Esophagus muscularis mucosa (tissue), 3 donors: ENCODE results near the gene DCAF6.
"Not testable (repeated sequence)": the region's sequence is repeated elsewhere in the genome, so short reads cannot be mapped to it uniquely, and the experiment has no call there.

Source experiments
- CTCF ChIP-seq, 3 experiments: fragments of 200-600 bp in 2 of 3; fragments of 450-650 bp in 1 of 3; sonication (generic) in 2 of 3; IDR thresholded peaks; one replicate each; pipeline ENCODE4 v1.5.1; 2017 to 2019; ENCODE audit warnings: antibody characterized with exemption in 3 of 3, mild to moderate bottlenecking in 2 of 3, moderate library complexity in 1 of 3
- POLR2A ChIP-seq: fragments of 450-650 bp; IDR thresholded peaks from one replicate; pipeline ENCODE4 v1.6.1; 2017; ENCODE audit warnings: antibody characterized with exemption, moderate library complexity, mild to moderate bottlenecking, low read depth

GRCh38 chr1:167928919-167929318 is 7.6 kb upstream of the DCAF6 start:
- TF ChIP-seq CTCF (IDR thresholded peaks at IDR 0.05); POLR2A: not testable (repeated sequence)
